Skeletal muscle cell (primary cell): Measurements from ENCODE around the gene PAWR.
"Not testable (repeated sequence)": the region's sequence is repeated elsewhere in the genome, so short reads cannot be mapped to it uniquely, and the experiment has no call there.

ENCODE experiments used
- DNase-seq: peaks from one replicate; pipeline ENCODE4 v3.0.0-alpha.2; 2010; ENCODE audit warnings: low read depth
- H3K4me3 ChIP-seq: 2 replicates; pipeline ENCODE4 v1.5.1; 2011; ENCODE audit warnings: low read depth, mild to moderate bottlenecking, control low read depth, low read length, moderate library complexity

PAWR gene

DNA sequence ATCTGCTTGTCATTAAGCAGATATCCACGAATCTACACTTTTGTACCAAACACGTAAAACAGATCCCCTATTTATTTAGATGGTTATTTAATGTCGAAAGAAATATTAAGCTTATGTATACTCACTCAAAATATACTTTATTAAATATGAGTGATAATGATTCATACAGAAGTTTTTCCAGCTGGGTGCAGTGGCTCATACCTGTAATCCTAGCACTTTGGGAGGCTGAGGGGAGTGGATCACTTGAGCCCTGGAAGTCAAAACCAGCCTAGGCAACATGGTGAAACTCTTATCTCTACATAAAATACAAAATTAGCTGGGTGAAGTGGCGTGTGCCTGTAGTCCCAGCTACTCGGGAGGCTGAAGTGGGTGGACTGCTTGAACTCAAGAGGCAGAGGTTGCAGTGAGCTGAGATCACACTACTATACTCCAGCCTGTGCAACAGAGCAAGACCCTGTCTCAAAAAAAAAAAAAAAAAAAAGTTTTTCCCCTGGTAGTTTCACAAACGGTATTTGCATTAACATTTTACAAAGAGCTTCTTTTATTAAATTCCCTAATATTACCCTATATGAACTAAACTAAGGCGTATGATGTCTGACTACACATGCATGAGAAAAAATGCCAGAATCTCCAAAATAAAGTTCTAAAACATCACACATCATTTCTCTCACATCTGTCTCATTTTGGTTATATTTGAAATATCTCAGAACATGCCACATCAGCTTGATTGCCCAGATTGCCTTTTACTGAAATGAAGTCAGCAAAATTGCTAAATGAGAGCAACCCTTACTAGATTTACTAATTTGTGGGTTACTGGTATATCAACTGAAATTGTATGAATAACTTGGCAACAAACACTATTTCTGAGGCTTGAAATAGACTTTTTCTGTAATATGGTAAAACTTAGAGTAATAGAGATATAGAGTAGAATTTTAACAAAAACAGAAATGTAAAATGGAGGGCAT, 74.9 kb downstream of the PAWR start:
- no peak for DNase-seq
- no peak overlapping the region for H3K4me3 ChIP-seq

DNA sequence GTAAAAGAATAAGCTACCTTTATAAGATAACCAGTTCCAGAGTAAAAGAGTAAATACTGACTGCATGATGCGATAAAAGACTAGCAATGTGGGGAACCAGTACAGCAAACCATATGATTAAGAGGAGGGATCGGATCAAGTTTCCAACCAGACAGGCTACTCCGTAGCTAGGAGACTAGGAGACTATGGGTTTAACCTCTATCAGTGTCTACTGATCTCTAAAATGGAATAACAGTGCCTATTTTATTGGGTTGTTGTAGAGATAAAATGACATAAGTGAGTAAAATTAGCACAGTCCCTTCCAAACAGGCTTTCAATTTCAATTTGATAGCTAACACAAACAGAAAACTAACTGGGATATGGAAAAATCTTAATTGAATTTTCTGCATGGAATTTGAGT, 76.0 kb downstream of the PAWR start:
- H3K4me3 ChIP-seq: no peak overlapping the region
- DNase-seq: no peak

- H3K4me3 ChIP-seq: no peak overlapping the region
- no peak for DNase-seq
Measured at GRCh38 chr12:79601908-79602307, 88.9 kb downstream of the PAWR start.

- H3K4me3 ChIP-seq: no peak overlapping the region
- no peak for DNase-seq
Measured at GRCh38 chr12:79597910-79598309, 92.9 kb downstream of the PAWR start.

DNA sequence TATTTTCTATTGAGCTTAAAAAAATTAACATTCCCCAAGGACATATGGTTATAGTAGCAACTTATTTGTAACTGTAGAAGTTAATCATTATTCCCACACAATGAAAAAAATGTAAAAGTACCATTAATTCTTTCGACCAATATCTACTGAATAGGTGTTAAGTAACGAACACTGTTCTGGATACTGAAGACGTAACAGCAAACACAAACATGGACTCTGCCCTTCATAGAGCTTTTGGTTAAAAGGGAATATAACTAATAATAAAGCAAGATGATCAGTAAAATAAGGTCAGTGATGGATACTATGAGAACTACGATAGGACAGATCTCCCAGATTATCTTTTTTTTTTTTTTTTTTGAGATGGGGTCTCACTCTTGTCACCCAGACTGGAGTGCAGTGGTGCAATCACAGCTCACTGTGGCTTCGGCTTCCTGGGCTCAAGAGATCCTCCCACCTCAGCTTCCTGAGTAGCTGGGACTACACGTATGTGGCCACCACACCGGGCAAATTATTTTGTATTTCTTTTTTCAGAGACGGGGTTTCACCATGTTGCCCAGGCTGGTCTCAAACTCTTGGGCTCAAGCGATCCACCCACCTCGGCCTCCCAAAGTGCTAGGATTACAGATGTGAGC, 93.9 kb downstream of the PAWR start:
- no peak for DNase-seq
- H3K4me3 ChIP-seq: no peak overlapping the region

DNA sequence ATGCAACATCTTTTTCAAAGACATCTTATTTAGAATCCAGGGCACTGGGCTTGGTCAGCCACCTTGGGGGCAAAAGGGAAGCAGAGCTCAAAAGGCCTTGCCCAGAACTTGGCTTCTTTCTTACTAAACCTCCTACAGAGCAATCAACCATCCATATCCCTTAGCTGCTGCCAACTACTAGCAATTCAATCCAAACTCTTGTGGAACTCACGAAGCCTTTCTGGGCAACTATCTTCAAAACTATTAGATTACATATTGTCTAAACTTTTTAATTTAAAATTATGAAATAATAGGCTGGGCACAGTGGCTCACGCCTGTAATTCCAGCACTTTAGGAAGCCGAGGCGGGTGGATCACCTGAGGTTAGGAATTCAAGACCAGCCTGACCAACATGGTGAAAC, 95.5 kb downstream of the PAWR start:
- DNase-seq: no peak

DNA sequence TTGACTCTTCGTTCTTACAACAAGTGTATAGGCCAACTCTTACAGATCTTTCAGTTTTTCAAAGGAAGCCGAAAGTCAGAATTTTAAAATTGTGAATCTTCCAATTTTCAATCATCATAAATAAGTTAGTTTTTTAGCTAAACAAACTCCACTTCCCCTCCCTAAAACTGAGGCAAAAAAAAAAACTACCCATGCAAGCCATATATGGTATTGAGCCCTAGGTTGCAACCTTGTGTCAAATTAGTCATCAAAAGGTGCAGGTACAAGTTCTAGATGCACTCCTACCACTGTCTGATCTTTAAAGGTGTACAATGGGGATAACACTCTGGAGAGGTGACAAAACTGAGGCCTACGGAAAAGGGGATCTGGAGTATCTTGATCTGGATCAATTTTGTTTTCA, 97.9 kb downstream of the PAWR start:
- DNase-seq: no peak
- no peak overlapping the region for H3K4me3 ChIP-seq

More for the DNA sequence above, 95.5 kb downstream of the PAWR start:
- H3K4me3 ChIP-seq: no peak overlapping the region

DNA sequence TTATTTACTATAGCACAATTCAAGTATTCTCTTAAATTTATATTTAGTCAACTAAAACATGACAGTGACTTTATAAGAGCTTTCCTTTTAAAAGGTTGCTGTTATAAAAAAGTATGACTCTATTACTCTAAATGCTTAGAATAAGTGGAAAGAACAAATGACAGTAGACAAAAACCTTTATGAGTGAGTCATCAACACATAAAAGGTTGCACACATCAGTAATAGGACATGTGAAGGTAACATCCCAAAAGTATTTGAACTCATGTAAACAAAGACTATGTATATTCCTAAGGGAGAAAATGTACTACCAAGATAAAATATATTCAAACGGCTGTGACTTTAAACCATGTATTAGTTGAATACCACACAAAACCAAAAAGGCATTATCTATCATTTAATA, 98.8 kb downstream of the PAWR start:
- no peak for DNase-seq
- no peak overlapping the region for H3K4me3 ChIP-seq

DNA sequence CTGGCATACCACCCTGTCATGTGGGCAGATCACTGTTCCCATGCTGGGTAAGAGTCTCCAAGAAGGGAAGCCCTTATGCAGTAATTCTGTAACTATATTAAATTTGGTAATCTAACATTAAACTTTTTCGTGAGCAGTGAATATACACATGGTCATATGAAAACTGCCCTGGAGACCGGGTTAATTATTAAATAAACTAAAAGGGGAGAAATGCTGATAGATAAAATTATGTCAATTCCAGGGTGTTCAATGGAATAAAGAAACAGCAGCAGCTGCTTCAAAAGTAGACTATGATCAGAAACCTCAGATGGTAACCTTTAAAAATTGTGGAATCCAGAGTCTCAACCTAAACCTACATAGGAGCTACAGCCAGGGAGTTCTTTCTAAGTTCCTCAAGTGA, 100.0 kb downstream of the PAWR start:
- no peak overlapping the region for H3K4me3 ChIP-seq
- DNase-seq: no peak

GRCh38 chr12:79587368-79587767, 103.4 kb downstream of the PAWR start:
- DNase-seq: no peak

GRCh38 chr12:79585147-79585546, 105.6 kb downstream of the PAWR start:
- H3K4me3 ChIP-seq: no peak overlapping the region
- no peak for DNase-seq

More at GRCh38 chr12:79587368-79587767, 103.4 kb downstream of the PAWR start:
- no peak overlapping the region for H3K4me3 ChIP-seq

GRCh38 chr12:79573820-79574219, 116.9 kb downstream of the PAWR start:
- DNase-seq: no peak
- no peak overlapping the region for H3K4me3 ChIP-seq

DNA sequence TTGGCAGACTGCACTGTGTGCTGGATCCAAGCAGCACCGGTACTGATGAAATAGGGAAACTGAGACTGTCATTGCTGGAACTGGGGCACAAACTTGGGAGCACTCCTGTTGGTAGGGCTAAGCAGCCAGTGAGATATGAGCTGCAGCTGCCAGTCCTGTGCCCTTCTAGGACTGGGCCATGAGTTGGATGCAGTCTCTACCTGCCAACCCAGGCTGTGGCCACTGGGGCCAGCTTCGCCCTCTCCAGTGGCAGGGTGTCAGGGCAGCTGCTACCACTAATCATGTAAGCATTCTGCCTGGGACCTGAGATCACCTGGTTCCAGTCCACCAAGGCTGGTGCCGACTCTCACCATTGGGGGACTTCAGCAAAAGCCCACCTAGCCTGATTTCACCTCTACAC, 121.1 kb downstream of the PAWR start:
- H3K4me3 ChIP-seq: no peak overlapping the region
- no peak for DNase-seq

DNA sequence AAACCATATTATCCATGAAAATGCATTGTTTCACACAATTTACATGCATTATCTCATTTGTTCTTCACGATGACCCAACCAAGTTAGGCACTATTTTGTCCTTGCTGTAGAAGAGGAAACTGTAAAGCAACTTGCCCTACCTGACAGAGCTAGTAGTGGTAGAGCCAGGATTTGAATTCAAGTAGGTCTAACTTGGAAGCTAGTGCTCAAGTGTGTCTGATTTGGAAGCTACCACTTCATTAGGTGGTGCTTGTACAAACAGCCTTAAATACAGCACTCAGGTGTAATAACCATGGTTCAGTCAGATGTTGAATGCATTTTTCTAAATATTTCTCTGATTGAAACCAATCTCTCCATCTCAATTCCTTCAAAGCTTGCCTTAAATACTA, 123.6 kb downstream of the PAWR start:
- H3K4me3 ChIP-seq: no peak overlapping the region
- DNase-seq: no peak

GRCh38 chr12:79566452-79567174, 124.2 kb downstream of the PAWR start:
- DNase-seq: no peak

GRCh38 chr12:79564727-79565350, 125.9 kb downstream of the PAWR start:
- not testable (repeated sequence) for H3K4me3 ChIP-seq, DNase-seq

More at GRCh38 chr12:79566452-79567174, 124.2 kb downstream of the PAWR start:
- no peak overlapping the region for H3K4me3 ChIP-seq

DNA sequence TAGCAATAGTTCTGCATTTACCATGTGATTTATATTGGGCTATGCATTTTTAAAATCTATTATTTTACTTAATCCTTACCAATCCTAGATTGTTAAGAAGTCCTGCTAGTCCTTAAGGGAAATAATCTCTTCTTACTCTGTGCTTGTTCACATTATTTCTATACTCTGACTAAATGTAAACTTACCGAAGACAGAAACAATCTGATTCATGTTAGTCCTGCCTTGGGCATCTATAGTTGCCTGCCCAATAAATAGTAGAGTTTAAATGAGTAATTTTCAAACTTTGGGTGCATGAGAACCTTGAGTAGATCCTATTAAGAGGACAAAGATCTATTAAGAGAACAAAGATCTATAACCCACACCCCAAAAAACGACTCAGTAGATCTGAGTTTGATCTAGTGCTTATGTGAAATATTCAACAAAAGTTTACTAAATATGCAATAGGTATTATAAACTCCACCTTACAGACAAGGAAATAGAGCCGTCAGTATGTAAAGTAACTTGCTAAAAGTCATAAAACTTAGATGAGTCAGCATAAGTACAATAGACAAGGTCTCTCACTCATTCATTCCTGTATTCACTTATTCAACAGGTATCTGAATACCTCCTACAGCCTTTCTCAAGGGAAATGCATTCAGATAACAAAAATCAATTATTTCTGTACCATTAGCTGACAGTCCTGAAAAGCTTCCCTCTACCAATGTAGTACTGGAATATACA, 127.6 kb downstream of the PAWR start:
- DNase-seq: no peak
- no peak overlapping the region for H3K4me3 ChIP-seq

DNA sequence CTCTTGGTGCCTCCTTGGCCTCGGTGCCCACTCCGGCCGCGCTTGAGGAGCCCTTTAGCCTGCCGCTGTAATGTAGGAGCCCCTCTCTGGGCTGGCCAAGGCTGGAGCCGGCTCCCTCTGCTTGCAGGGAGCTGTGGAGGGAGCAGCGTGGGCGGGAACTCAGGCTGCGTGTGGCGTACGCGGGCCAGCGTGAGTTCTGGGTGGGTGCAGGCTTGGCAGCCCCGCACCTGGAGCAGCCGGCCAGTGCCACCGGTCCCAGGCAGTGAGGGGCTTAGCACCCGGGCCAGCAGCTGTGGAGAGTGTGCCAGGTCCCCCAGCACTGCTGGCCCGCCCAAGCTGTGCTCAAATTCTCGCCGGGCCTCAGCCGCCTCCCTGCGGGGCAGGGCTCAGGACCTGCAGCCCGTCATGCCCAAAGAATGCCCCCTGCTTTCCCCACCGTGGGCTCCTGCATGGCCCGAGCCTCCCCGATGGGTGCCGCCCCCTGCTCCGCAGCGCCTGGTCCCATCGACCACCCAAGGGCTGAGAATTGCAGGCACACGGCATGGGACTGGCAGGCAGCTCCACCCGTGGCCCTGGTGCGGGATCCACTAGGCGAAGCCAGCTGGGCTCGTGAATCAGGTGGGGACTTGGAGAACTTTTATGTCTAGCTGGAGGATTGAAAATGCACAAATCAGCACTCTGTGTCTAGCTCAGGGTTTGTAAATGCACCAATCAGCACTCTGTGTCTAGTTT, 129.2 kb downstream of the PAWR start:
- no peak for DNase-seq
- no peak overlapping the region for H3K4me3 ChIP-seq
